Vagina (tissue), 2 donors: ENCODE results near the gene KRT17.

Experiments used
- CTCF ChIP-seq, 3 experiments: fragments of 450-650 bp in 2 of 3; fragments of 200-600 bp in 1 of 3; sonication (generic) in 1 of 3; IDR thresholded peaks; one replicate each; pipeline ENCODE4 v1.5.1; 2017 to 2019; ENCODE audit warnings: antibody characterized with exemption in 3 of 3, mild to moderate bottlenecking in 2 of 3, moderate library complexity in 2 of 3
- POLR2A ChIP-seq, 2 donors: fragments of 450-650 bp; IDR thresholded peaks; one replicate each; pipeline ENCODE4 v1.6.1; 2017; ENCODE audit warnings: antibody characterized with exemption in 2 of 2, mild to moderate bottlenecking in 2 of 2, moderate library complexity in 2 of 2

DNA sequence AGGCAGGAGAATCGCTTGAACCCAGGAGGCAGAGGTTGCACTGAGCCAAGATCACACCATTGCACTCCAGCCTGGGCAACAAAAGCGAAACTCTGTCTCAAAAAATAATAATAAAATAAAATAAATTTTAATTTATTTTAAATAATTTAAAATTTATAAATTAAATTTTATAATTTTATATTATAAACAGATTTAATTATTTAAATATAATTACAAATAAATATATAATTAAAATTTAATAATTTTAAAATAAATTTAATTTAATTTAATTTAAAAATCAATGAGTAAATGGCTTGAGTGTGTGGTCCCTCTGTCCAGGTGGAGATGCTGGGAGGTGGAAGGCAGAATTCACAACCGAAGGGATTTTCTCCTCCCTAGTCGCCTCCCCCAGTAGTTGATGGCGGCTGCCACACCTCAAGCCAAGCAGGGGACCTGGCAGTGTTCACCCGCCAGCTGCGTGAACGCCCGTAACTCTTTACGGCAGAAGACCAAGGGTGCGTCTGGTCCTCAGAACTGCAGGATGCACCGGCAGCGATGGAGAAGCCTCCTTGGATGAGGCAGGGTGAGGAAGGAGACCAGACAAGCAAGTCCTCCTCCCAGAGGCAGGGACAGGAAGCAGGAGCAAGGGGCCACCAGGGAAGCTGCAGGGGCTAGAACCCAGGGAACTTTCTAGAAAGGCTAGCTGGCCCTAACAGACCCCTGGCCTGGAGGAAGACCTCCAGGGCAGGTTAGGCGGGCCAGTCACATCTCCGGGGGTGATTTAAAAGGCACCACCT is 22.9 kb upstream of the KRT17 start:
- TF ChIP-seq CTCF (IDR thresholded peaks at IDR 0.05): no peak
- no peak for TF ChIP-seq POLR2A (IDR thresholded peaks at IDR 0.05)
